ENCODE data around the gene PRAMEF14. TPM values are rescaled to one million over a fixed set of nuclear protein-coding genes. Genes with fewer than 3 reads are reported as not detected.

The PRAMEF14 gene
- total and polyA plus RNA-seq, 12 donors: not detected

Other genes starting within 250 kb of the PRAMEF14 start
- not detected for gene HNRNPCL2, start 230.3 kb downstream of the PRAMEF14 start, total RNA-seq
- not detected for gene HNRNPCL2, start 230.3 kb downstream of the PRAMEF14 start, polyA plus RNA-seq
- gene PRAMEF26, start 191.1 kb downstream of the PRAMEF14 start, total RNA-seq: not detected
- gene PRAMEF26, start 191.1 kb downstream of the PRAMEF14 start, polyA plus RNA-seq: not detected
- gene HNRNPCL4, start 181.5 kb downstream of the PRAMEF14 start, total RNA-seq: not detected
- gene HNRNPCL4, start 181.5 kb downstream of the PRAMEF14 start, polyA plus RNA-seq: not detected
- not detected for gene PRAMEF9, start 175.3 kb downstream of the PRAMEF14 start, total RNA-seq
- not detected for gene PRAMEF9, start 175.3 kb downstream of the PRAMEF14 start, polyA plus RNA-seq
- gene PRAMEF13, start 145.7 kb downstream of the PRAMEF14 start, total RNA-seq: not detected
- not detected for gene PRAMEF13, start 145.7 kb downstream of the PRAMEF14 start, polyA plus RNA-seq
- gene PRAMEF18, start 121.0 kb downstream of the PRAMEF14 start, total RNA-seq: not detected
- not detected for gene PRAMEF18, start 121.0 kb downstream of the PRAMEF14 start, polyA plus RNA-seq
- gene PRAMEF5, start 92.9 kb downstream of the PRAMEF14 start, total RNA-seq: not detected
- not detected for gene PRAMEF5, start 92.9 kb downstream of the PRAMEF14 start, polyA plus RNA-seq
- not detected for gene PRAMEF8, start 62.0 kb downstream of the PRAMEF14 start, total RNA-seq
- not detected for gene PRAMEF8, start 62.0 kb downstream of the PRAMEF14 start, polyA plus RNA-seq
- gene PRAMEF33, start 43.6 kb downstream of the PRAMEF14 start, total RNA-seq: not detected
- not detected for gene PRAMEF33, start 43.6 kb downstream of the PRAMEF14 start, polyA plus RNA-seq
- gene PRAMEF15, start 31.6 kb downstream of the PRAMEF14 start, total RNA-seq: not detected
- not detected for gene PRAMEF15, start 31.6 kb downstream of the PRAMEF14 start, polyA plus RNA-seq
- not detected for gene PRAMEF19, start 24.8 kb upstream of the PRAMEF14 start, total RNA-seq
- not detected for gene PRAMEF19, start 24.8 kb upstream of the PRAMEF14 start, polyA plus RNA-seq
- gene PRAMEF17, start 42.5 kb upstream of the PRAMEF14 start, total RNA-seq: not detected
- gene PRAMEF17, start 42.5 kb upstream of the PRAMEF14 start, polyA plus RNA-seq: not detected
- not detected for gene PRAMEF20, start 63.3 kb upstream of the PRAMEF14 start, total RNA-seq
- not detected for gene PRAMEF20, start 63.3 kb upstream of the PRAMEF14 start, polyA plus RNA-seq
- gene LRRC38, start 166.9 kb upstream of the PRAMEF14 start, total RNA-seq: 1 to 10 TPM in 4 of 10 donors, under 1 TPM in 4, not detected in 2; 0.20 to 6.7 (median 0.96) TPM
- 1 to 10 TPM in 1 of 2 donors, under 1 TPM in 1; 0.15 to 4.3 TPM for gene LRRC38, start 166.9 kb upstream of the PRAMEF14 start, polyA plus RNA-seq
- 10 to 100 TPM; 13.7 to 51.6 (median 27.9) TPM for gene PDPN, start 236.7 kb upstream of the PRAMEF14 start, total RNA-seq
- 100 to 1,000 TPM in 1 of 2 donors, 1 to 10 TPM in 1; 4.4 to 165 TPM for gene PDPN, start 236.7 kb upstream of the PRAMEF14 start, polyA plus RNA-seq

Data from heart right ventricle (tissue), 12 donors.